ENCODE measurements around the gene FIBCD1.

Gene FIBCD1

DNA sequence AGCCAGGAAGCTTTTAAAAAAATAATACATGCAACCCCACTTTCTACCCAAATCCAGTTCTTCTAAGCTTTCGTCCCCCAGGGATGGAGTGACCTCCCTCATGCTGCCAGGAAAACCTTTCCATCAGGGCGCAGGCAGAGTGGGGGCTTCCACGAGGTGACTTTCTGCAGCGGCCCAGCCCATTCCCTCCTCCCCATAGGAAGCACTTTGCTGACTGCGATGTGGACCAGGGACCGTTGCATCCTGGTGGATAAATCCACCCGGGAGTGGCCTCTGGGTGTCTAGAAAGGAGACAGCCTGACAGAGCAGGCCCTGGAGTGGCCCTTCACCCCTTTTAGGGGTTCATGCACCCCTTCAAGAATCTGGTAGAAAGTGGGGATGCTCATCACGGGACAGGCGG lies 44.0 kb downstream of the FIBCD1 start:
- DNase-seq (ENCODE audit: low read depth in 3 of 3): no peak

DNA sequence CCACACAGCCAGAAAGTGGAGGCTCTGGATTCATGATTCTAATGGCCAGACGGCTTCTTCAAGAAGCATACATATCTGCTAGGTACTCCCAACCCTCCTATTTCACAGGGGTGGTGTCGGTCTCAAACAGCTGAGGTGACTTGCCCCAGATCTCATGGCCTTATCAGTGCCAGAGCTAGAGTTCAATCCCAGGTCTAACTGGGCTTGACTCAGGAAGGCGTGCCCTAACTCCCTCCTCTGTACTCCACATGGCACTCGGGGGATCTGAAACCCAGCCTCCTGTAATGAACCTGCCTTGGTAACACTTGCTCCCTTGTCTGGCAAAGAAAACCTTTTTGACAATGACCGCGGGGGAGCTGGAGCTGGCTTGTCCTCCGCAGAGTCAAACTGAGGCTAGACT lies 44.5 kb downstream of the FIBCD1 start:
- DNase-seq (ENCODE audit: low read depth in 3 of 3): no peak

DNA sequence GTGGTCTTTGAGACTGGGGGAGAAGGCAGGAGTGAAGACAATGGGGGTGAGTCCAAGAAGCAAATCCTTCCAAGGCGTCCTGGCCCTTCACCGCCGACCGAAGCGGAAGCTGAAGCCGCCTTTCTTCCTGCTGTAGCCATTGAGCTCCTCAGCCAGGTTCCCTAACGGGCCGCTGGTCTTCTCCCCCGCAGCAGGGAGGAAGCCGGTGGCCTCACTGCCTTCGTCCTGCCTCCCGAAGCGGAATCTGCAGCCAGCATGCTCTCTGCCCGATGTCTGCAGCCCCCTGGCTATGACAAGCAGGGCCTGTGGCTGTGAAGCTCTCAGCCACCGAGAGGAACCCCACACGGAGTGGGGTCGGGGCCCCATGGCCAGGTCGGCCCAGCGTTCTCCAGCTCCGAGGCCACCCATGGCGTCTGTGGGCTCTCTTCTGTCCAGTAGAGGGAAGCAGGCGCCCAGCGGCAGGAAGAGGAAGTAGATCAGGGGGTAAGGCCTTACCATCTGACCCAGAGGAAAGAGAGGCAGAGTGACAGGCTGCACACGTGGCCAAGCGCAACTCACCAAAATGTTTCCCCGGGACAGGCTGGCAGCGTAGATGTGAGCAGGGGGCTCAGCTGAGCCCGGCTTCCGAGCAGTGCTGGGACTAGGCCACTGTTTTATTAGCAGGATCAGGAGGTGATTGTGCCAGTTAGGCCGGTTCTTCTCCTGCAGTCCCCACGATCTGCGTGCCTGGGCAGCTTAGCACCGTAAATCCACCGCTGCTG lies 45.5 kb downstream of the FIBCD1 start:
- no peak for DNase-seq (ENCODE audit: low read depth in 3 of 3)

DNA sequence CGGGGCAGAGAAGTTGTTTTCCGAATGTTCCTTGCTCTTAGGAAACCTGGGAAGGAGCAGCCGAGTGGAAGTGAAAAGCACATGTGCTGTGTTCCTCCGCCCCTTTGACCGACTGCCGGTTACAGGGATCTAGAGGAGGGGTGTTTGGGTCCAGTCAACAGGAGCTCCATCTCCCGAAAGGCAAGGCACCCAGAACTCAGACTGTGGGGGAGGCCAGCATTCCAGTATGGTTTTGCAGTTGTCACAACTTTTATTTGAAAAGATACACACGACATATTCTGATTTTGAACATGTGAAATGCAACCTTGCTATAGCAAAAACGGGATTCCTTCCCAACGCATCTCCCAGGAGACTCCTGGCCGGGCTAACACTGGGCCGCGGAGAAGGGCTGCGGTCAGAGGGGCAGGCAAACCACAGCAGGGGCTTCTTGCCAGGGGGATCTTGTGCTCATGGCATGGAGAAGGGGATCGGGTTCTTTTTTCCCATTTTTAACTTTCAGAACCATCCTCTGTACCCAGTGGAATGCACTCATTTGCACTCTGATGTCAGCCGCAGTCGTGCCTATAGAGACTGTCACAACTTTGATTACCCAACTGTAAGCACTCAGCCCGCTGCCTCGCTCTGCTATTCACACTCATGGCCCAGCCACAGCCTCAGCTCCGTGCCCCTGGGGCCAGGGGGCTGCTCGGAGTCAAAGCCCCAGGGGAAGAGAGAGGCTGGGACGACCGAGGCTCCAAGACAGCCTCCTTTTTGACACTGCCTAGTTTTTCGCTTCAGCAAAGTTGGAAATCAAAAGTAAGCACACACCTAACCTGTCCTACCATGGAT lies 46.4 kb downstream of the FIBCD1 start:
- no peak for DNase-seq (ENCODE audit: low read depth in 3 of 3)

DNA sequence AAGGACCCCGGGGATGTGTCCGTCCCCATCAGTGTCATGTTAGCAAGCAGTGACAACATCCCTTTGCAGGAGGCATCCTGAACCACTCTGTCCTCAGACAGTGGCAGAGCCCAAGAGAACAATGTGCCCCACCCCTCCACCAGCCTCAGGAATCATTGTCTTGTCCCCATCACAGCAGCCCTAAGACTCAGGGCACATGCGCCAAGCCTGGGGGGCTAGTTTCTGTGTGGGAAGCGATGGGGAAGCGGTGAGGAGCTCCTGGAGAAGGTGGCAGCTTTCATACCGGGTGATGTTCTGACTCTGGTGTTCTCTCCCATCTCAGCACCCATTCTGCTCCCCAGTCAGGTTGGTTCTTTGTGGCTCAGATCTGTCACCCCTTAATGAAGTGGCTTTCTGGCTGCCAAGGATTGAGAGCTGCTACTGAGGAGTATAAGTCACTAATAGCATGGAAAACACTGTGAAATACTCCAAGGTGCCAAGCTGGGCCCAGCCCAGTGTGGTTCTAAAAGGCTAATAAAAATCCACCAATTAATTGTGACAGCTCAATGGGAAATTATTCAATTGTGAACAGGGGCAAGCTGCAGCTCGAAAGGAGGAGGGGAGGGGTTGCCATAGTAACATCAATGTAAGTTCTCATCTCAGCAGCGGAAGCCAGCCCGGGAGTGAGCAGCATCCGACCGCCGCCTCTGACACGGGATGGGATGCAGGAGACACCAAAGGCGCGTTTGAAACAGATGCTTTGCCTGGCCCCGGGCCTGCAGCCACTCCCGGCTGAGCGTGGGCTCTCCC lies 47.2 kb downstream of the FIBCD1 start:
- DNase-seq (ENCODE audit: low read depth in 3 of 3): no peak

DNA sequence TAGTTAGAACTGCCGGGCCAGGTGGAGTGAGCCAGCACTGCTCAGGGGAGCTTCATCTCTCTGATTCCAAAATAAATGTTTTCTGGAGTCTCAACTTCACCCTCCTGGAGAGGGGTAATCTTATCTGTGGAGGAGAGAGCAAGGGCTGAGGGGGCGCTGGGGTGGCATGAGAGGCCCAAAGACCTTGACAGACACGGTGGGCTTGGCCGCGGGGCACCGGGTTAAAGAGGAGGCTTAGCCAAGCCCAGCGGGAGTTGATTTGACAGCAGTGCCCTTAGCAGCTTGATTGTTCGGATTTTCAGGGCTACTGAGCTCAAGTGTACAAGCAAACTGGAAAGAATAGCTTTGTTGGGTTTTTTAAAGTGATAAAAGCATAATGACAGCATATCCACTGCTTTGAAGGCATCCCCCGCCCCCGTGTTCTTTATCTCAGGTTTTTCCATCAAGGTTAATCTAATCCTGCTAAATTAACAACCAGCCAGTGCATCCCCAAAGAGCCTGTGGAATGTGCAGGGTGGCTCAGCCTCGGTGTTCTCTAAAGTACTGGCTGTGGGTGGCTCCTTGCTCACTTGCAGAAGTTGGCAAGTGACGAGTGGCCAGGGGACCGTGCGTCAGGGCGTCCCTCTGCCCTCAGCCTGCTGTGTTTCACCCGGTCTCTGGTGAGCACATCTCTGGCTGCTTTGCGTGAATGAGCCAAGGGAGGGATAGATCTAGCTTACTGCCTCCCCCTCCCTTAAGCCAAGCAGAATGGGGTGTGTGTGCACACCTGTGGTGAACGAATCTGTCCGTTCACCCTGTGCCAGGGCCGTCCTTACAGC lies 48.0 kb downstream of the FIBCD1 start:
- DNase-seq (ENCODE audit: low read depth in 3 of 3): no peak

DNA sequence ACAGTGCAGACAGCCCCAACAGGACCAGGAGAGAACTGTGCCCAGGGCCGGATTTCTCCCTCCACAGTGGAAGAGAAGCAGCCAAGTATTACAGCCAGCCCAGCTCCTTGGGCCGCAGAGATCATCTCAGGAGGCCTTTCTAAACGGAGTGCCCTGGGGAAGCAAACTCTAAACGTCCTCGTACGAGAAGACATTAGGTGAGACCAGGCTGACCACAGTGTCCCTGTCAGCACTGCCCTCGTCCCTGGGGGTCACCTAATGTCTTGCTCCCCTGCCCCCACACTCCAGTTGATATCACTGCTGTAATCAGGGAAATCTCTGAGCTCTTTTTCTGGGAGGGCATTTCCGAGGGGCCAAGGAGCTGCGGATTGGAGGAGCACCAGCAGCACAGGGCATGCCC lies 48.9 kb downstream of the FIBCD1 start:
- no peak for DNase-seq (ENCODE audit: low read depth in 3 of 3)

DNA sequence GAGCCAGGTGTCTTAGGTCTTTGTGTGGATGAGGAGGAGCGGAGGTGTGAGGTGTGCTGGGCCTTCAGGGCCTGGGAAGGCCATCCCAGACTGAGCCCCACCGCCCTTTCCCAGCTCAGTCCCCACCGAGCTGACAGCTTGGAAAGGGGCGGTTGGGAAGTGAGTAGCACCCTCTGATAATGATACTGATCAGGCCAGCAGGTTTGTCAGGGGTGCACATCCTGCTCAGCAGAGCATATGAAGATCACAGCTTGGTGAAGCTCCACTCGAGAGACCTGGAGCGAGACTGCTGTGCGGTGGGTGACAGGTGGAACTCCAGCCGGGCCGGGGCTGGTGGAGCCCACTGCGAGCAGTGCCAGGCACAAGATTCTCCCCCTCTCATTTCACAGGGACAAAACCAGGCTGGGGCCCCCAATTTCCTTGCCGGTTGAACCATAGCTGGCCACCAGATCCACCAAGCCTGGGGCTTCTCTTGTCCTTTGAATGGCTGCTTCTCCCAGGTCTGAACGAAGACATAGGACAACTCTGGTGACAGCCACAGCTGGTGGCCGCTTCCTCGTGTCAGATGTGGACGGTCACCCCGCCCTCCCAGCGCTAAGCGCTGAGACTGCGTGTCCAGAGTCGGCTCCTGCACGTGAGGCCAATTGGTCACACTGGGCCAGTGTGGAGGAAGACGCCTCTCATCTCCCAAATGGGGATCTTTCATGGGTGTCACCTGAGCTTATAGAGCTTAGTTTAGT lies 50.7 kb downstream of the FIBCD1 start:
- DNase-seq (ENCODE audit: low read depth in 3 of 3): no peak

DNA sequence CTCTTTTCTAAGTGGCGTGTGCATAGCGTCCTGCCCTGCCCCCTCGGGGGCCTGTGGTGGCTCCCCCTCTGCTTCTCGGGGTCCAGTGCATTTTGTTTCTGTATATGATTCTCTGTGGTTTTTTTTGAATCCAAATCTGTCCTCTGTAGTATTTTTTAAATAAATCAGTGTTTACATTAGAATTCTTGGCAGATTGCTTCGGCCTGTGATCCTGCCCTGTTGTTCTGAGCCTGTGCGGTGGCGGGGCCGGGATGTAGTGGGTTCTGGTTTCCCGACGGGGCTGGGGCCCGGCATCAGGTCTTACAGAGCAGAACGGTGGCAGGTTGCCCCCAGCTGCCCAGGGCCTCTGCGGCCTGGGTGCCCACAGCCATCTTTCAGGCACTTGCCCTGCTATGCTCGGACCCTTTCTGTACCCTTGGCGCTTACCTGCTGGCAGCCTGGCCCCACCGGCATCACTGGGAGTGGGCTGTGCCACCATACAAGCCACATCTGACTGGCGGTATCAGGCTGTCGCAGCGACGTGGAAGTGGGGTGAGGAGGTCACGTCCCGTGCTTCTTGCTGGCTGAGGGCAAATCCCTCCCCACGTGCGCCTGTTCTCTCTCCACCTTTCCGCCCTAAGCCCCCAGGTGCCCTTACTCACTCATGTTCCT lies 51.4 kb downstream of the FIBCD1 start:
- no peak for DNase-seq (ENCODE audit: low read depth in 3 of 3)

DNA sequence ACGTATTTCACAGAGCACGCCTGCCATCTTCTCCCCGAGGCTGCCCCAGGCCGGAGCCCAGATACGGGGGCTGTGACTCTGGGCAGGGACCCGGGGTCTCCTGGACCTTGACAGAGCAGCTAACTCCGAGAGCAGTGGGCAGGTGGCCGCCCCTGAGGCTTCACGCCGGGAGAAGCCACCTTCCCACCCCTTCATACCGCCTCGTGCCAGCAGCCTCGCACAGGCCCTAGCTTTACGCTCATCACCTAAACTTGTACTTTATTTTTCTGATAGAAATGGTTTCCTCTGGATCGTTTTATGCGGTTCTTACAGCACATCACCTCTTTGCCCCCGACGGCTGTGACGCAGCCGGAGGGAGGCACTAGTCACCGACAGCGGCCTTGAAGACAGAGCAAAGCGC lies 52.1 kb downstream of the FIBCD1 start:
- no peak for DNase-seq (ENCODE audit: low read depth in 3 of 3)

DNA sequence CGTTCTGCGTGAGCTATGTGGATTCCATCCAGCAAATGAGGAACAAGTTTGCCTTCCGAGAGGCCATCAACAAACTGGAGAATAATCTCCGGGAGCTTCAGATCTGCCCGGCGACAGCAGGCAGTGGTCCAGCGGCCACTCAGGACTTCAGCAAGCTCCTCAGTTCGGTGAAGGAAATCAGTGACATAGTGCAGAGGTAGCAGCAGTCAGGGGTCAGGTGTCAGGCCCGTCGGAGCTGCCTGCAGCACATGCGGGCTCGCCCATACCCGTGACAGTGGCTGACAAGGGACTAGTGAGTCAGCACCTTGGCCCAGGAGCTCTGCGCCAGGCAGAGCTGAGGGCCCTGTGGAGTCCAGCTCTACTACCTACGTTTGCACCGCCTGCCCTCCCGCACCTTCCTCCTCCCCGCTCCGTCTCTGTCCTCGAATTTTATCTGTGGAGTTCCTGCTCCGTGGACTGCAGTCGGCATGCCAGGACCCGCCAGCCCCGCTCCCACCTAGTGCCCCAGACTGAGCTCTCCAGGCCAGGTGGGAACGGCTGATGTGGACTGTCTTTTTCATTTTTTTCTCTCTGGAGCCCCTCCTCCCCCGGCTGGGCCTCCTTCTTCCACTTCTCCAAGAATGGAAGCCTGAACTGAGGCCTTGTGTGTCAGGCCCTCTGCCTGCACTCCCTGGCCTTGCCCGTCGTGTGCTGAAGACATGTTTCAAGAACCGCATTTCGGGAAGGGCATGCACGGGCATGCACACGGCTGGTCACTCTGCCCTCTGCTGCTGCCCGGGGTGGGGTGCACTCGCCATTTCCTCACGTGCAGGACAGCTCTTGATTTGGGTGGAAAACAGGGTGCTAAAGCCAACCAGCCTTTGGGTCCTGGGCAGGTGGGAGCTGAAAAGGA lies 53.3 kb downstream of the FIBCD1 start:
- no peak for DNase-seq (ENCODE audit: low read depth in 3 of 3)

DNA sequence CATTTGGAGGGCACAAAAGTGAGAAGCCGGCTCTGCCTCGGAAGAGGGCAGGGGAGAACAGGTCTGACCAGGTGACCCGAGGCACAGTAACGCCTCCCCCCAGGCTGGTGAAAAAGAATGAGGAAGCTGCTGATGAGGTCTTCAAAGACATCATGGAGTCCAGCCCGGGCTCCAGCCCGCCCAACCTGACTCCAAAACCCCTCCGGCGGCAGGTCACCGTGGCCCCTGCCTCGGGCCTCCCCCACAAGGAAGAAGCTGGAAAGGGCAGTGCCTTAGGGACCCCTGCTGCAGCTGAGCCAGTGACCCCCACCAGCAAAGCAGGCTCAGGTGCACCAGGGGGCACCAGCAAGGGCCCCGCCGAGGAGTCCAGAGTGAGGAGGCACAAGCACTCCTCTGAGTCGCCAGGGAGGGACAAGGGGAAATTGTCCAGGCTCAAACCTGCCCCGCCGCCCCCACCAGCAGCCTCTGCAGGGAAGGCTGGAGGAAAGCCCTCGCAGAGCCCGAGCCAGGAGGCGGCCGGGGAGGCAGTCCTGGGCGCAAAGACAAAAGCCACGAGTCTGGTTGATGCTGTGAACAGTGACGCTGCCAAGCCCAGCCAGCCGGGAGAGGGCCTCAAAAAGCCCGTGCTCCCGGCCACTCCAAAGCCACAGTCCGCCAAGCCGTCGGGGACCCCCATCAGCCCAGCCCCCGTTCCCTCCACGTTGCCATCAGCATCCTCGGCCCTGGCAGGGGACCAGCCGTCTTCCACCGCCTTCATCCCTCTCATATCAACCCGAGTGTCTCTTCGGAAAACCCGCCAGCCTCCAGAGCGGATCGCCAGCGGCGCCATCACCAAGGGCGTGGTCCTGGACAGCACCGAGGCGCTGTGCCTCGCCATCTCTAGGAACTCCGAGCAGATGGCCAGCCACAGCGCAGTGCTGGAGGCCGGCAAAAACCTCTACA lies 54.2 kb downstream of the FIBCD1 start:
- DNase-seq (ENCODE audit: low read depth in 3 of 3): no peak

DNA sequence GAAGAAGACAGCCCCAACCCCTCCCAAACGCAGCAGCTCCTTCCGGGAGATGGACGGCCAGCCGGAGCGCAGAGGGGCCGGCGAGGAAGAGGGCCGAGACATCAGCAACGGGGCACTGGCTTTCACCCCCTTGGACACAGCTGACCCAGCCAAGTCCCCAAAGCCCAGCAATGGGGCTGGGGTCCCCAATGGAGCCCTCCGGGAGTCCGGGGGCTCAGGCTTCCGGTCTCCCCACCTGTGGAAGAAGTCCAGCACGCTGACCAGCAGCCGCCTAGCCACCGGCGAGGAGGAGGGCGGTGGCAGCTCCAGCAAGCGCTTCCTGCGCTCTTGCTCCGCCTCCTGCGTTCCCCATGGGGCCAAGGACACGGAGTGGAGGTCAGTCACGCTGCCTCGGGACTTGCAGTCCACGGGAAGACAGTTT lies 54.9 kb downstream of the FIBCD1 start:
- DNase-seq (ENCODE audit: low read depth in 3 of 3): no peak

DNA sequence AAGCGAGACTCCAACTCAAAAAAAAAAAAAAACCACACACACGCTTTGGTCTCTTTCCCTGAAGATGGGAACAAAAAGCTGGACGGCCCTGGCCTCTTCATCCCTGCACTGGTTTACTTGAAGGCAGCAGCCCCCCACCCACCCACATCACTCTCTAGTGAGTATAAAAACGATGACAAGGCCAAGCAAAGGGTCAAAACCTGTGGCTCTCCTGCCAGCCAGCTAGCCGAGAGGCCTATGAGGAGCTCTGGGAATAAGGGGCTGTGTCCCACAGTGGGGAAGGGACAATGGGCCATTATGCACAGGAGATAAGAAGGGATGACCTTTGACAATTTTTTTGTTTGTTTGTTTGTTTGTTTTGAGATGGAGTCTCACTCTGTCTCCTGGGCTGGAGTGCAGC lies 55.6 kb downstream of the FIBCD1 start:
- DNase-seq (ENCODE audit: low read depth in 3 of 3): no peak

DNA sequence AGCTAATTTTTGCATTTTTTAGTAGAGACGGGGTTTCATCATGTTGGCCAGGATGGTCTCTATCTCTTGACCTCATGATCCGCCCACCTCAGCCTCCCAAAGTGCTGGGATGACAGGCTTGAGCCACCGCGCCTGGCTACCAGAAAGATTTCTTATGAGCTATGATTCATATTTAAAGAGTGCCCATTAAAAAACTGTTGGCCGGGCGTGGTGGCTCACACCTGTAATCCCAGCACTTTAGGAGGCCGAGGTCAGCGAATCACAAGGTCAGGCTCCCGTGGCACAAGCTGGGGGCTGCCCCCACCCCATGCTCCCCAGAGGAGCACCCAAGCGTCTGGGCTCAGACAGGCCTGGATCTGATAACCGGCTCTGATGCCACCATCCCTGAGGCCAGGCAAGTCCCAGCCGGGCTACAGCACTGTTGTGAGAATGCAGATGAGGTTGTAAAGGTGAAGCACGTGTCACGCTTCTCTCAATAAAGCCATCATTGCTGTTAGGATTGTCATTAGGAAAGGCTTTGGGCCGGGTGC lies 56.3 kb downstream of the FIBCD1 start:
- no peak for DNase-seq (ENCODE audit: low read depth in 3 of 3)

DNA sequence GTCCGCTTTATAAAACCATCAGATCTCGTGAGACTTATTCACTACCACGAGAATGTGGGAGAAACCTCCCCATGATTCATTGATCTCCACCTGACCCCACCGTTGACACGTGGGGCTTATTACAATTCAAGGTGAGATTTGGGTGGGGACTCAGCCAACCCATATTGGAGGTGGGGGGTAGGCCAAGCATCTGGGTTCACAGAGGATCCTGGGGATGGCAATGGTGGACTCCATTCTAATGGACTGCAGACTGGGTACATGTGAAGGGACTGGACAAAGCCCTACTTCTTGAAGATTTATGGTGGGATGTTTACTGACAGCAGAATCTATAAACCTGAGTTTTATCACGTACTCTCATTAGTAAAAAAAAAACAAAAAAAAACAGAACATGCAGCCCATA lies 57.5 kb downstream of the FIBCD1 start:
- DNase-seq (ENCODE audit: low read depth in 3 of 3): no peak

DNA sequence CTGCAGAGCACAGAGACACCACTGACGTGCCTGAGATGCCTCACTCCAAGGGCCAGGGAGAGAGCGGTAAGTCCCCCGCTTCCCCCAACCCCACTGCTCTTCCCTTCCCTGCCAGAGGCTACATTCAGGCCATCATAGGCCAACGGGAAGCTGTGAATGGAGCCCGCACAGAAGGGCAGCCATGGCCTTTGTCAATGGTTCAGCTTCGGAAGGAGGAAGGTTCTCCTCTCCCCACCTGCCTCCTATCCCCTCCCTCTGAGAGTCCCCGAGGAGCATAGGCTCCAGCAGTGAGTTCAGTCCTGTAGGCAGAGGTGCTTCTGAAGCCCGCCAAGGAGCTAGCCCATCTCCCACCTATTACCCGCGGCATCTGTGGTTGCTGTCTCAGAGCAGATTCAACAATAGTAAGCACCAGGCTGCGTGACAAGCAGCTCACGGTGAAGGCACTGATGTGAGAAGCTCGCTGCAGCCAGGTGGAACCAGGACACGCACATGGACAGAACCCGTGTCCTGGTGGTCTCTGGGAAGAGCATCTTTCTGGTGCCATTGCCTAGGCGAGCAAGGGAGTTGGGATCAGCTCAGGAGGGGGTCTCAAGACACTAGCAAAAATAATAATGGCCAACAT lies 58.3 kb downstream of the FIBCD1 start:
- DNase-seq (ENCODE audit: low read depth in 3 of 3): no peak

Measured in stimulated activated CD4-positive, alpha-beta T cell treated with anti-CD3 and anti-CD28 coated beads, TNF-alpha, amount 100 ng/mL, for 48 hours (primary cell).